HCT116 (cell line): ENCODE results near the gene TEX19. TPM values are rescaled to one million over a fixed set of nuclear protein-coding genes. Genes with fewer than 3 reads are reported as not detected.

ENCODE experiments used
- ATAC-seq: fragments of 200-7000 bp; cut with Tn5 transposase; 2 replicates; pipeline ENCODE4 v1.9.1; 2020; ENCODE audit warnings: mild to moderate bottlenecking, moderate library complexity
- BruUV-seq: library from RNA; stranded (reverse); fragments of 400-500 nt; replicated peaks from 2 replicates; lab custom pipeline; 2021; lab: Mats Ljungman, UMichigan
- CTCF ChIA-PET: fragments of 300-600 bp; sonication (Branson Sonifier 250); formaldehyde crosslinking; loops from one replicate; lab custom pipeline; 2021; ENCODE audit warnings: antibody characterized with exemption; lab: Charles Lee
- POLR2A ChIA-PET: fragments of 300-600, 350-600 bp; sonication (Branson Sonifier 250); formaldehyde crosslinking; loops from one replicate; lab custom pipeline; 2021; ENCODE audit warnings: antibody characterized with exemption; lab: Charles Lee
- RAD21 ChIA-PET, 2 experiments: fragments of 300-600 bp; sonication (Branson Sonifier 250); formaldehyde crosslinking; loops; one replicate each; lab custom pipeline; 2023; ENCODE audit warnings: low total read pairs in 2 of 2; ENCODE audit not compliant: uncharacterized antibody in 2 of 2, unreplicated experiment in 2 of 2, low non-redundant PET in 1 of 2; lab: Charles Lee
- DNase-seq: peaks from one replicate; pipeline ENCODE4 v3.0.0-alpha.2; 2010; ENCODE audit warnings: low read depth, low spot score
- H2AFZ ChIP-seq: fragments of 200-600 bp; shearing (Covaris generic), sonication (generic); 2 replicates; pipeline ENCODE4 v1.6.1; 2017; ENCODE audit warnings: low read depth, mixed run types, mixed read lengths, antibody characterized with exemption, low read length; ENCODE audit not compliant: poor library complexity, severe bottlenecking
- H3K27ac ChIP-seq: 2 replicates; pipeline ENCODE4 v1.5.1; 2012; ENCODE audit warnings: low read depth, low read length
- H3K27me3 ChIP-seq: fragments of 200-600 bp; sonication (generic); 2 replicates; pipeline ENCODE4 v1.6.1; 2016; ENCODE audit warnings: mixed run types, low read length, mixed read lengths; ENCODE audit not compliant: insufficient read depth
- H3K36me3 ChIP-seq, 2 experiments: fragments of 200-500 bp in 1 of 2; fragments of 200-600 bp in 1 of 2; sonication (Bioruptor generic) in 1 of 2; sonication (generic) in 1 of 2; 2 replicates each; pipeline versions ENCODE4 v1.5.1 to v1.6.1; 2014 to 2016; ENCODE audit warnings: low read length in 2 of 2, inconsistent platforms in 1 of 2, mixed read lengths in 1 of 2, mixed run types in 1 of 2; ENCODE audit not compliant: insufficient read depth in 2 of 2, control insufficient read depth in 1 of 2
- H3K4me1 ChIP-seq, 2 experiments: fragments of 200-600 bp in 1 of 2; sonication (generic) in 1 of 2; 2 replicates each; pipeline versions ENCODE4 v1.5.1 to v1.6.1; 2012 to 2017; ENCODE audit warnings: low read length in 2 of 2, inconsistent platforms in 1 of 2, mild to moderate bottlenecking in 1 of 2, mixed read lengths in 1 of 2, mixed run types in 1 of 2, moderate library complexity in 1 of 2; ENCODE audit not compliant: insufficient read depth in 2 of 2, control insufficient read depth in 1 of 2
- H3K4me2 ChIP-seq: fragments of 200-600 bp; sonication (generic); 2 replicates; pipeline ENCODE4 v1.6.1; 2017; ENCODE audit warnings: mixed run types, low read length, mixed read lengths
- H3K4me3 ChIP-seq, 2 experiments: fragments of 200-600 bp in 1 of 2; sonication (generic) in 1 of 2; replicated peaks in 1 of 2; 2 replicates each; pipeline ENCODE4 v1.5.1; 2011 to 2016; ENCODE audit warnings: low read length in 2 of 2, control low read depth in 1 of 2, low read depth in 1 of 2, mild to moderate bottlenecking in 1 of 2, mixed read lengths in 1 of 2, mixed run types in 1 of 2
- H3K79me2 ChIP-seq: fragments of 200-600 bp; sonication (generic); 2 replicates; pipeline ENCODE4 v1.6.1; 2017; ENCODE audit warnings: mild to moderate bottlenecking, mixed run types, low read length, moderate library complexity, mixed read lengths; ENCODE audit not compliant: insufficient read depth
- H3K9ac ChIP-seq: fragments of 200-600 bp; sonication (generic); 2 replicates; pipeline ENCODE4 v1.6.1; 2016; ENCODE audit warnings: low read length, mixed read lengths
- H3K9me2 ChIP-seq: fragments of 200-600 bp; sonication (generic), shearing (Covaris generic); 2 replicates; pipeline ENCODE4 v1.6.1; 2017; ENCODE audit warnings: mixed run types, mild to moderate bottlenecking, moderate library complexity; ENCODE audit not compliant: insufficient read depth
- H3K9me3 ChIP-seq, 2 experiments: fragments of 200-500 bp in 1 of 2; fragments of 200-600 bp in 1 of 2; sonication (Bioruptor generic) in 1 of 2; sonication (generic) in 1 of 2; 2 replicates each; pipeline ENCODE4 v1.6.1; 2014 to 2017; ENCODE audit warnings: low read length in 2 of 2, mixed read lengths in 2 of 2, inconsistent platforms in 1 of 2, low read depth in 1 of 2, mild to moderate bottlenecking in 1 of 2, mixed run types in 1 of 2, moderate library complexity in 1 of 2; ENCODE audit not compliant: control insufficient read depth in 1 of 2, insufficient read depth in 1 of 2
- H4K20me1 ChIP-seq: fragments of 200-600 bp; sonication (generic), shearing (Covaris generic); 2 replicates; pipeline ENCODE4 v1.6.1; 2017; ENCODE audit warnings: mixed run types, mild to moderate bottlenecking, moderate library complexity; ENCODE audit not compliant: insufficient read depth
- CBX3 ChIP-seq: IDR thresholded peaks from 2 replicates; pipeline ENCODE4 v1.6.1; 2012; ENCODE audit warnings: low read depth
- CEBPB ChIP-seq: IDR thresholded peaks from 2 replicates; pipeline ENCODE4 v1.6.1; 2012; ENCODE audit warnings: low read depth
- EGR1 ChIP-seq: IDR thresholded peaks from 2 replicates; pipeline ENCODE4 v1.6.1; 2012; ENCODE audit warnings: low read depth
- ELF1 ChIP-seq: IDR thresholded peaks from 2 replicates; pipeline ENCODE4 v1.6.1; 2012; ENCODE audit warnings: low read depth, borderline replicate concordance
- EZH2 ChIP-seq: fragments of 200-600 bp; sonication (generic); IDR thresholded peaks from 2 replicates; pipeline ENCODE4 v1.6.1; 2017; ENCODE audit warnings: antibody characterized with exemption, mixed run types
- EZH2phosphoT487 ChIP-seq: fragments of 200-600 bp; IDR thresholded peaks from 2 replicates; pipeline ENCODE4 v1.6.1; 2018; ENCODE audit warnings: antibody characterized with exemption, borderline replicate concordance
- FOSL1 ChIP-seq: IDR thresholded peaks from 2 replicates; pipeline ENCODE4 v1.6.1; 2012; ENCODE audit warnings: low read depth
- JUND ChIP-seq: IDR thresholded peaks from 2 replicates; pipeline ENCODE4 v1.6.1; 2012
- RAD21 ChIP-seq: IDR thresholded peaks from 2 replicates; pipeline ENCODE4 v1.6.1; 2012; ENCODE audit warnings: low read depth, mild to moderate bottlenecking
- TCF7L2 ChIP-seq: IDR thresholded peaks from 2 replicates; pipeline ENCODE4 v1.7.0; 2011; ENCODE audit warnings: borderline replicate concordance, inconsistent platforms; ENCODE audit not compliant: insufficient read depth, insufficient read length; ENCODE audit errors: extremely low read depth
- YY1 ChIP-seq: IDR thresholded peaks from 2 replicates; pipeline ENCODE4 v1.6.1; 2011; ENCODE audit warnings: low read length, low read depth, moderate library complexity, mild to moderate bottlenecking; ENCODE audit not compliant: insufficient replicate concordance; ENCODE audit errors: extremely low read depth
- ZFX ChIP-seq: fragments of 450-650 bp; IDR thresholded peaks from 2 replicates; pipeline ENCODE4 v1.6.1; 2017
- ZNF274 ChIP-seq: fragments of 200-500 bp; sonication (Bioruptor generic); IDR thresholded peaks from 2 replicates; pipeline ENCODE4 v1.6.1; 2014; ENCODE audit warnings: mild to moderate bottlenecking, low read depth, low read length, inconsistent platforms
- intact Hi-C: fragments of 100-400 bp; cut with micrococcal nuclease; formaldehyde crosslinking; loops from 2 replicates; pipeline ENCODE4 v1.10.0; 2022
- total RNA-seq: library from RNA; stranded (reverse); gene quantifications from one replicate; pipeline ENCODE4 v1.2.1, GENCODE V29; 2021; ENCODE audit not compliant: unreplicated experiment
- TF ChIP-seq, protein P1 (sequence below): IDR thresholded peaks from 2 replicates; pipeline ENCODE4 v1.6.1; 2012; ENCODE audit warnings: low read depth
- TF ChIP-seq, protein P2 (sequence below): IDR thresholded peaks from 2 replicates; pipeline ENCODE4 v1.6.1; 2011; ENCODE audit warnings: mild to moderate bottlenecking, low read length, moderate library complexity; ENCODE audit not compliant: insufficient replicate concordance; ENCODE audit errors: extremely low read depth

Gene TEX19
- total RNA-seq, 1 experiment from 2014 or later: 2.1 TPM

DNA sequence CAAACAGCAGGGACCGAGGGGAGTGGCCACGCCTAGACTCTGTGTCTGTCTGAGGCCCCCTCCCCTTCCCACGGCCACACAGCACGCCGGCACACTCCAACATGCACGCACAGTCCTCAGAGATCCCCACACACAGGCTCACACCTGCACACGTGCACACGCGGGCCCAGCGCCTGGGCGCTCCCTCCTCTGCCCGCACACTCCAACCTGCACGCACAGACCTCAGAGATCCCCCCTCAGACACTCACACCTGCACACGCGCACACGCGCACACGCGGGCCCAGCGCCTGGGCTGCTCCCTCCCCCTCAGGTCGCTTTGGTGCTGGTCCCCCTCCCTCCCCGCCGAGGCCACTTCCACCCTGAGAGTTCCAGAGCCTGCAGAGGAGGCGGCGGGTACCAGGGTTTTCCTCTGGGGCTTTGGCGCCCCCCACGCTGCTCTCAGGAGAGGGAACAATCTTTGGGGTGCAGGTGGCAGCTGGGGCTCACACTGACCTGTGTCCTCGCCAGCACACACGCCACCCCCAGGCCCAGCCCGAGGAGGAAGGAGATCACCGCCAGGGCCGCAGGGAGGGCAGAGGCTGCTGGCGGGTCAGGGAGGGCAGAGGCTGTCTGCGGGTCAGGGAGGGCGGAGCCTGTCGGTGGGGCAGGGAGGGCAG lies 43.2 kb upstream of the TEX19 start:
- peaks cover 0 to 21% of the 10 kb centered on the region in 2 experiments; a peak in 1 of 4 replicates for H3K9me3 ChIP-seq

More for the DNA sequence above, 43.2 kb upstream of the TEX19 start:
- intact Hi-C loops: no loop called here
- ChIA-PET POLR2A (no interaction called here), CTCF (no interaction called here)
- Histone ChIP-seq H3K4me1 (no peaks in the 10 kb centered on the region), H3K9ac (no peak overlapping the region), H3K36me3 (no peaks in the 10 kb centered on the region), H3K79me2 (no peaks in the 10 kb centered on the region)
- ATAC-seq (0 out of 2 replicates have a peak, but pooled peaks have one; percentile 16), DNase-seq (no peak)
- BruUV-seq: no TSS peak
- TF ChIP-seq FOSL1 (no peak), JUND (no peak), ELF1 (no peak), CEBPB (no peak), RAD21 (no peak), EZH2 (no peak), TCF7L2 (no peak), EGR1 (no peak), EZH2phosphoT487 (no peak), YY1 (no peak), CBX3 (no peak), ZNF274 (no peak), ZFX (no peak)
- TF ChIP-seq, protein P1, sequence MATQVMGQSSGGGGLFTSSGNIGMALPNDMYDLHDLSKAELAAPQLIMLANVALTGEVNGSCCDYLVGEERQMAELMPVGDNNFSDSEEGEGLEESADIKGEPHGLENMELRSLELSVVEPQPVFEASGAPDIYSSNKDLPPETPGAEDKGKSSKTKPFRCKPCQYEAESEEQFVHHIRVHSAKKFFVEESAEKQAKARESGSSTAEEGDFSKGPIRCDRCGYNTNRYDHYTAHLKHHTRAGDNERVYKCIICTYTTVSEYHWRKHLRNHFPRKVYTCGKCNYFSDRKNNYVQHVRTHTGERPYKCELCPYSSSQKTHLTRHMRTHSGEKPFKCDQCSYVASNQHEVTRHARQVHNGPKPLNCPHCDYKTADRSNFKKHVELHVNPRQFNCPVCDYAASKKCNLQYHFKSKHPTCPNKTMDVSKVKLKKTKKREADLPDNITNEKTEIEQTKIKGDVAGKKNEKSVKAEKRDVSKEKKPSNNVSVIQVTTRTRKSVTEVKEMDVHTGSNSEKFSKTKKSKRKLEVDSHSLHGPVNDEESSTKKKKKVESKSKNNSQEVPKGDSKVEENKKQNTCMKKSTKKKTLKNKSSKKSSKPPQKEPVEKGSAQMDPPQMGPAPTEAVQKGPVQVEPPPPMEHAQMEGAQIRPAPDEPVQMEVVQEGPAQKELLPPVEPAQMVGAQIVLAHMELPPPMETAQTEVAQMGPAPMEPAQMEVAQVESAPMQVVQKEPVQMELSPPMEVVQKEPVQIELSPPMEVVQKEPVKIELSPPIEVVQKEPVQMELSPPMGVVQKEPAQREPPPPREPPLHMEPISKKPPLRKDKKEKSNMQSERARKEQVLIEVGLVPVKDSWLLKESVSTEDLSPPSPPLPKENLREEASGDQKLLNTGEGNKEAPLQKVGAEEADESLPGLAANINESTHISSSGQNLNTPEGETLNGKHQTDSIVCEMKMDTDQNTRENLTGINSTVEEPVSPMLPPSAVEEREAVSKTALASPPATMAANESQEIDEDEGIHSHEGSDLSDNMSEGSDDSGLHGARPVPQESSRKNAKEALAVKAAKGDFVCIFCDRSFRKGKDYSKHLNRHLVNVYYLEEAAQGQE: no peak
- TF ChIP-seq, protein P2, sequence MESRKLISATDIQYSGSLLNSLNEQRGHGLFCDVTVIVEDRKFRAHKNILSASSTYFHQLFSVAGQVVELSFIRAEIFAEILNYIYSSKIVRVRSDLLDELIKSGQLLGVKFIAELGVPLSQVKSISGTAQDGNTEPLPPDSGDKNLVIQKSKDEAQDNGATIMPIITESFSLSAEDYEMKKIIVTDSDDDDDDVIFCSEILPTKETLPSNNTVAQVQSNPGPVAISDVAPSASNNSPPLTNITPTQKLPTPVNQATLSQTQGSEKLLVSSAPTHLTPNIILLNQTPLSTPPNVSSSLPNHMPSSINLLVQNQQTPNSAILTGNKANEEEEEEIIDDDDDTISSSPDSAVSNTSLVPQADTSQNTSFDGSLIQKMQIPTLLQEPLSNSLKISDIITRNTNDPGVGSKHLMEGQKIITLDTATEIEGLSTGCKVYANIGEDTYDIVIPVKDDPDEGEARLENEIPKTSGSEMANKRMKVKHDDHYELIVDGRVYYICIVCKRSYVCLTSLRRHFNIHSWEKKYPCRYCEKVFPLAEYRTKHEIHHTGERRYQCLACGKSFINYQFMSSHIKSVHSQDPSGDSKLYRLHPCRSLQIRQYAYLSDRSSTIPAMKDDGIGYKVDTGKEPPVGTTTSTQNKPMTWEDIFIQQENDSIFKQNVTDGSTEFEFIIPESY: no peak
- TF ChIP-seq, all 23 proteins: peak for 0
- Histone ChIP-seq H3K27me3 (no peaks in the 10 kb centered on the region), H3K27ac (no peak overlapping the region), H3K4me3 (no peak overlapping the region), H3K9me2 (no peaks in the 10 kb centered on the region), H4K20me1 (no peaks in the 10 kb centered on the region), H3K4me2 (no peak overlapping the region), H2AFZ (no peak overlapping the region)
- RAD21 ChIA-PET: no interaction called here
